22Rv1 (cell line): ENCODE data around the gene ARL6IP6.

Source experiments
- H3K27ac ChIP-seq: fragments of 450-650 bp; 2 replicates; pipeline ENCODE4 v1.5.1; 2017
- ZFX ChIP-seq: fragments of 450-650 bp; IDR thresholded peaks from 2 replicates; pipeline ENCODE4 v1.6.1; 2017; ENCODE audit warnings: antibody characterized with exemption, borderline replicate concordance
- TF ChIP-seq, protein P1 (sequence below): fragments of 450-650 bp; IDR thresholded peaks from 2 replicates; pipeline ENCODE4 v1.5.1; 2017; ENCODE audit warnings: mild to moderate bottlenecking

ARL6IP6 gene

GRCh38 chr2:152693033-152693432 lies 25.4 kb upstream of the ARL6IP6 start:
- no peak overlapping the region for H3K27ac ChIP-seq
- TF ChIP-seq, protein P1, sequence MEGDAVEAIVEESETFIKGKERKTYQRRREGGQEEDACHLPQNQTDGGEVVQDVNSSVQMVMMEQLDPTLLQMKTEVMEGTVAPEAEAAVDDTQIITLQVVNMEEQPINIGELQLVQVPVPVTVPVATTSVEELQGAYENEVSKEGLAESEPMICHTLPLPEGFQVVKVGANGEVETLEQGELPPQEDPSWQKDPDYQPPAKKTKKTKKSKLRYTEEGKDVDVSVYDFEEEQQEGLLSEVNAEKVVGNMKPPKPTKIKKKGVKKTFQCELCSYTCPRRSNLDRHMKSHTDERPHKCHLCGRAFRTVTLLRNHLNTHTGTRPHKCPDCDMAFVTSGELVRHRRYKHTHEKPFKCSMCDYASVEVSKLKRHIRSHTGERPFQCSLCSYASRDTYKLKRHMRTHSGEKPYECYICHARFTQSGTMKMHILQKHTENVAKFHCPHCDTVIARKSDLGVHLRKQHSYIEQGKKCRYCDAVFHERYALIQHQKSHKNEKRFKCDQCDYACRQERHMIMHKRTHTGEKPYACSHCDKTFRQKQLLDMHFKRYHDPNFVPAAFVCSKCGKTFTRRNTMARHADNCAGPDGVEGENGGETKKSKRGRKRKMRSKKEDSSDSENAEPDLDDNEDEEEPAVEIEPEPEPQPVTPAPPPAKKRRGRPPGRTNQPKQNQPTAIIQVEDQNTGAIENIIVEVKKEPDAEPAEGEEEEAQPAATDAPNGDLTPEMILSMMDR = no peak
- no peak for TF ChIP-seq ZFX

DNA sequence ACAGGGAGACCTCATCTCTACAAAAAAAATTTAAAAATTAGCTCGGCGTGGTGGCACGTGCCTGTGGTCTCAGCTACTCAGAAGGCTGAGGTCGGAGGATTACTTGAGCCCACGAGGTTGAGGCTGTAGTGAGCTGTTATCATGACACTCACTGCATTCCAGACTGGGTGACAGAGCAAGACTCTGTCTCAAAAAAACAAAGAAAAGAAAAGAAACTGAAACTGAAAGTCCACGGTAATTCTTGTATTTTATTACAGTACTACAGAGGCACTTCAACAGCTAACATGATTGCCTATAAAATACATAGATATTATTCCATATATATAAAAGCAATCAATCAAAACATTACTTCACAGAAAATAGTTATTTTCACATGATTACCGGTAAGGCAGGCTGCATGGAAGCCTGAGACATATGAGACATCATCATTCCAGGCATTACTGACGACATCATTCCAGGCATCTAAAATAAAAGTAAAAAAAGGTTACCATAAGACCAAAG lies 24.2 kb upstream of the ARL6IP6 start:
- H3K27ac ChIP-seq = no peak overlapping the region
- TF ChIP-seq ZFX = no peak
- TF ChIP-seq, protein P1 = no peak

DNA sequence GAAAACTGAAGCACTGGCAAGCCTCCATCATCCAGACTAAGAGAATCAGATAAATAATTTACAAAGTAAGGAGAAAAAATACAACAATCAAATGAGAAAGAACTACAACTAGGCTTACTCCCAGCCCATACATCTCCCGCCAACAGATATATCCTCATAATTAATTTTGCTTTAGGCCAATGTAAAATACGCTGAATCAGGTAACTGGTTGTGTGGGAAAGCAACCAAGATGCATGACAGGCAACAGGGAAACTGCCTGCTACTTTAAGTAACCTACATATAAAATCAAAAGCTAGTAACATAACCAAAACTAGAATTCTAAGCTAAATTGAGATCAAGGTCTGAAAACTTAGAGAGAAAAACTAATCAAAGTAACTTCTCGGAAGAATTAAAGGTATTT lies 22.7 kb upstream of the ARL6IP6 start:
- TF ChIP-seq, protein P1 = no peak
- TF ChIP-seq ZFX = no peak
- H3K27ac ChIP-seq = no peak overlapping the region

DNA sequence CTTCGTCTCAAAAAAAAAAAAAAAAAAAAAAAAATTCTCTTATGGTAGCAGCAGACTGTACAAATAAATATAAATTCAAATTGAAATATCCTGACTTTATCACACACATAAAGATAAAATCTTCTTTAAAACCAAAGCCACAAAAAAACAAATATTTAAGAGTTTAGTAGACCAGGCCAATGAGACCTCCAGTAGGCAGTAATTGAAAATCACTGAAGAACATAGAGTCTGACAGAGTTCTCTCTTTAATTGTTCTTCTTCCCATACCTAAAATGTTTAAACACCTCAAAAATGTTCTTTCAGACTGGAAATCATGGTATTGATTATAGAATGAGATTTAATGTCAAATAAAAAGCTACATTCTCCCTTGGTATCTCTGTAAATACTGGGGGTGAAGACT lies 21.9 kb upstream of the ARL6IP6 start:
- TF ChIP-seq, protein P1 = no peak
- TF ChIP-seq ZFX = no peak
- H3K27ac ChIP-seq = no peak overlapping the region

GRCh38 chr2:152701198-152701597 lies 17.2 kb upstream of the ARL6IP6 start:
- H3K27ac ChIP-seq = no peak overlapping the region
- TF ChIP-seq, protein P1 = no peak
- TF ChIP-seq ZFX = no peak

DNA sequence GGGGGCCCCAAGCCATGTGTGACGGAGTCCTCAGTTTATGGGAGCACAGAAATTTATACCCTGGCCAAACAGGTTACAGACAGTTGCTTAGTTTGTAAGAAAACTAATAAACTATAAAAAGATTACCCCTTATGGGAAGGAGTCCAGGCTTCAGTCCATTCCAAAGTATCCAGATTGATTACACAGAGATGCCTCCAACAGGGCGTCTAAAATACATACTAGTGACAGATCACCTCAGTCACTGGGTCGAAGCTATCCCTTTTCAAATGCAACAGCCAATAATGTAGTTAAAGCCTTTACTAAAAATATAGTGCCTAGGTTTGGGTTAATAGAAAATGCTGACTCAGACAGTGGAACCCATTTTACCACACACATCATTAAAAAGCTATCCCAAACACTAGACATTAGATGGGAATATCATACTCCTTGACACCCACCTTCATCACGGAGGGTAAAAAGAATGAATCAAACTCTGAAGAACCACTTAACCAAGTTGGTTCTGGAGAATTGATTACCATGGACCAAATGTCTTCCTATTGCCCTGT lies 11.9 kb upstream of the ARL6IP6 start:
- no peak for TF ChIP-seq ZFX
- TF ChIP-seq, protein P1 = no peak
- H3K27ac ChIP-seq = no peak overlapping the region

DNA sequence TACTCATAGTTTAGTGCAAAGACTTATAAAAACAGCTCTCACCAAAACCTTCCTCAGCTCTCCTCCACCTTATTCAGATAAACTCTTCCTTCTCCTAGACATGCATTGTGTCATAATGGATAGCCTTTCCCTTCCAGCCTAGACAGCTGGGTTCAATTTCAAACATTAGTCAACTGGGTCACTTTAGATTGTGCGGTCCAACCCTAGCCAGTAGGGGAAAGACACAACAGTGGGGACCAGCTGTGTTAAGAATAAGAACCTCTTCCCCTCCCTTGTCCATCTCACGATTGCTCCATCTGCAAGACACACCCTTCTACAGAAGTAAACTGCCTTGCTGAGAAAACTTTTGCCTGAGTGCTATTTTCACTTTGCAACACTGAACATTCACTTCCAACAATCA lies 9.7 kb upstream of the ARL6IP6 start:
- H3K27ac ChIP-seq = no peak overlapping the region
- no peak for TF ChIP-seq ZFX
- TF ChIP-seq, protein P1 = no peak
